Erythroblast (primary cell): ENCODE results near the gene TBX21.
"Not testable (repeated sequence)": the region's sequence is repeated elsewhere in the genome, so short reads cannot be mapped to it uniquely, and the experiment has no call there.

ENCODE experiments used
- GATA1 ChIP-seq: IDR thresholded peaks from 2 replicates; pipeline ENCODE4 v1.6.1; 2011; ENCODE audit warnings: low read depth, mild to moderate bottlenecking, control low read depth, low read length, moderate library complexity
- POLR2A ChIP-seq: IDR thresholded peaks from 2 replicates; pipeline ENCODE4 v1.6.1; 2011; ENCODE audit warnings: mild to moderate bottlenecking, low read length

GRCh38 chr17:47773649-47774048 is 40.6 kb downstream of the TBX21 start:
- not testable (repeated sequence) for TF ChIP-seq POLR2A, GATA1
